GM12878 (cell line): Measurements from ENCODE around the gene PNPLA5. TPM values are rescaled to one million over a fixed set of nuclear protein-coding genes. Genes with fewer than 3 reads are reported as not detected.

Experiments used
- ATAC-seq: fragments of 200-7000 bp; cut with Tn5 transposase; 3 replicates; pipeline ENCODE4 v1.9.1; 2020; ENCODE audit warnings: mild to moderate bottlenecking, moderate library complexity
- BruUV-seq: library from RNA; stranded (reverse); fragments of 400-500 nt; replicated peaks from 2 replicates; lab custom pipeline; 2021; lab: Mats Ljungman, UMichigan
- CTCF ChIA-PET: fragments of 300-600 bp; sonication (Branson Sonifier 250); formaldehyde crosslinking; extraction: SDS; loops from one replicate; lab custom pipeline; 2021; ENCODE audit warnings: inconsistent platforms; lab: Yijun Ruan, JAX
- POLR2A ChIA-PET: fragments of 350-600 bp; formaldehyde crosslinking; extraction: SDS; loops from one replicate; lab custom pipeline; 2021; ENCODE audit warnings: inconsistent platforms; lab: Charles Lee
- RAD21 ChIA-PET: fragments of 300-600 bp; sonication (Branson Sonifier 250); formaldehyde crosslinking; loops from one replicate; lab custom pipeline; 2023; ENCODE audit warnings: antibody characterized with exemption; ENCODE audit not compliant: unreplicated experiment; lab: Charles Lee
- SMC1A ChIA-PET: fragments of 300-600 bp; sonication (Branson Sonifier 250); formaldehyde crosslinking; loops from one replicate; lab custom pipeline; 2023; ENCODE audit not compliant: unreplicated experiment, uncharacterized antibody; lab: Charles Lee
- DNase-seq: peaks from one replicate; pipeline ENCODE4 v3.0.0-alpha.2; 2011; ENCODE audit warnings: low read depth, low spot score
- FAIRE-seq: peaks from 3 replicates; lab custom pipeline; 2011; peaks lifted over from hg19 to GRCh38; lab: Jason Lieb, UNC
- H2AFZ ChIP-seq: 2 replicates; pipeline ENCODE4 v1.6.0; 2011; ENCODE audit warnings: low read depth, low read length, control low read depth; ENCODE audit not compliant: control insufficient read depth
- H3K27ac ChIP-seq: 2 replicates; pipeline ENCODE4 v1.5.1; 2011; ENCODE audit warnings: control low read depth; ENCODE audit not compliant: control insufficient read depth, insufficient read depth
- H3K27me3 ChIP-seq, 2 experiments: replicated peaks in 1 of 2; 2 replicates each; pipeline versions ENCODE4 v1.6.0 to v1.6.1; 2011; ENCODE audit warnings: low read length in 1 of 2; ENCODE audit not compliant: control insufficient read depth in 2 of 2, insufficient read depth in 2 of 2
- H3K36me3 ChIP-seq, 2 experiments: 2 replicates each; pipeline ENCODE4 v1.5.1; 2011; ENCODE audit warnings: low read length in 1 of 2; ENCODE audit not compliant: control insufficient read depth in 2 of 2, insufficient read depth in 2 of 2
- H3K4me1 ChIP-seq: 2 replicates; pipeline ENCODE4 v1.6.1; 2011; ENCODE audit warnings: mild to moderate bottlenecking, low read length, moderate library complexity, mixed read lengths; ENCODE audit not compliant: control insufficient read depth, insufficient read depth
- H3K4me2 ChIP-seq: 2 replicates; pipeline ENCODE4 v1.6.0; 2011; ENCODE audit warnings: control low read depth; ENCODE audit not compliant: control insufficient read depth, insufficient read depth
- H3K4me3 ChIP-seq: fragments of 200-600 bp; sonication (generic); 2 replicates; pipeline ENCODE4 v1.5.1; 2016
- H3K79me2 ChIP-seq: 2 replicates; pipeline ENCODE4 v1.6.0; 2011; ENCODE audit warnings: low read length; ENCODE audit not compliant: control insufficient read depth, insufficient read depth
- H3K9ac ChIP-seq: 2 replicates; pipeline ENCODE4 v1.8.0; 2011; ENCODE audit warnings: low read length, control low read depth, mixed read lengths; ENCODE audit not compliant: control insufficient read depth, insufficient read depth
- H3K9me3 ChIP-seq: replicated peaks from 3 replicates; pipeline ENCODE4 v1.5.1; 2011; ENCODE audit warnings: mild to moderate bottlenecking, low read length; ENCODE audit not compliant: control insufficient read depth, insufficient read depth
- H4K20me1 ChIP-seq: 2 replicates; pipeline ENCODE4 v1.6.0; 2011; ENCODE audit not compliant: control insufficient read depth, insufficient read depth
- FOS ChIP-seq: IDR thresholded peaks from 3 replicates; pipeline ENCODE4 v1.6.1; 2011; ENCODE audit warnings: borderline replicate concordance; ENCODE audit not compliant: insufficient read length; ENCODE audit errors: extremely low read depth
- HDGF ChIP-seq: fragments of 450-650 bp; IDR thresholded peaks from 2 replicates; pipeline ENCODE4 v1.6.1; 2016; ENCODE audit warnings: antibody characterized with exemption
- JUND ChIP-seq: IDR thresholded peaks from 2 replicates; pipeline ENCODE4 v1.6.1; 2012; ENCODE audit warnings: low read depth, mild to moderate bottlenecking, low read length, improper control_type of control experiment, moderate library complexity
- NBN ChIP-seq: fragments of 450-650 bp; IDR thresholded peaks from 2 replicates; pipeline ENCODE4 v1.6.1; 2016
- NFYB ChIP-seq: IDR thresholded peaks from 2 replicates; pipeline ENCODE4 v1.6.1; 2011; ENCODE audit warnings: low read depth, mild to moderate bottlenecking, low read length, improper control_type of control experiment, moderate library complexity; ENCODE audit not compliant: insufficient read depth
- NRF1 ChIP-seq: conservative IDR thresholded peaks from 2 replicates; pipeline ENCODE4 v1.6.1; 2011; ENCODE audit warnings: mild to moderate bottlenecking, low read depth, low read length, improper control_type of control experiment
- SRF ChIP-seq, 2 experiments: IDR thresholded peaks; 2 replicates each; pipeline ENCODE4 v1.6.1; 2011; ENCODE audit warnings: low read depth in 2 of 2, low read length in 2 of 2, mild to moderate bottlenecking in 1 of 2, moderate library complexity in 1 of 2
- ZNF622 ChIP-seq: fragments of 450-650 bp; IDR thresholded peaks from 2 replicates; pipeline ENCODE4 v1.6.1; 2017; ENCODE audit warnings: mild to moderate bottlenecking, inconsistent platforms
- WGBS: methylation state at CpG from one replicate; pipeline ENCODE4 v1.1.6; 2016; ENCODE audit warnings: low lambda C conversion rate; ENCODE audit not compliant: insufficient replicate concordance, insufficient coverage; ENCODE audit errors: missing lambda C conversion rate; 5-methylcytosine and 5-hydroxymethylcytosine counted together
- in situ Hi-C: fragments of 300-500 bp; cut with MboI; formaldehyde crosslinking; loops from 9 replicates; pipeline ENCODE4 v1.14.3; 2018; ENCODE audit warnings: mixed read lengths
- intact Hi-C: fragments of 100-400 bp; cut with micrococcal nuclease; formaldehyde crosslinking; loops from one replicate; pipeline ENCODE4 v1.14.2; 2022; ENCODE audit not compliant: unreplicated experiment
- polyA plus RNA-seq, 11 experiments: library from polyadenylated mRNA; depleted of rRNA in 4 of 11; unstranded in 6 of 11; stranded (reverse) in 5 of 11; fragments of >200 nt; fragmentation: Nextera tagmentation in 4 of 11; fragmentation: Illumina TruSeq in 1 of 11; extraction: Ambion mirVana in 4 of 11; extraction: Trizol in 1 of 11; gene quantifications; 1 replicate in 1 of 11; 2 replicates in 10 of 11; pipeline versions ENCODE4 v1.2.1 to v1.2.3, GENCODE V29; 2011 to 2016; ENCODE audit warnings: inconsistent platforms in 2 of 11, missing spikeins in 2 of 11, low read depth in 1 of 11
- total RNA-seq, 4 experiments: library from RNA; depleted of rRNA in 3 of 4; stranded (reverse); fragments of >200 nt in 3 of 4; fragmentation: Illumina TruSeq in 1 of 4; extraction: Trizol in 1 of 4; gene quantifications; 2 replicates each; pipeline versions ENCODE4 v1.2.1 to v1.2.3, GENCODE V29; 2013 to 2021
- TF ChIP-seq, protein P1 (sequence below): fragments of 450-650 bp; IDR thresholded peaks from 2 replicates; pipeline ENCODE4 v1.6.1; 2017; ENCODE audit warnings: mild to moderate bottlenecking, low read depth, inconsistent platforms; ENCODE audit not compliant: poor library complexity, severe bottlenecking
- TF ChIP-seq, protein P2 (sequence below): fragments of 450-650 bp; IDR thresholded peaks from 2 replicates; pipeline ENCODE4 v1.6.1; 2014; ENCODE audit warnings: mild to moderate bottlenecking

Gene PNPLA5
- total and polyA plus RNA-seq, 10 of the 15 experiments (the other 5 are each of a cell fraction or from before 2014, with no cell fraction given), result not detected

DNA sequence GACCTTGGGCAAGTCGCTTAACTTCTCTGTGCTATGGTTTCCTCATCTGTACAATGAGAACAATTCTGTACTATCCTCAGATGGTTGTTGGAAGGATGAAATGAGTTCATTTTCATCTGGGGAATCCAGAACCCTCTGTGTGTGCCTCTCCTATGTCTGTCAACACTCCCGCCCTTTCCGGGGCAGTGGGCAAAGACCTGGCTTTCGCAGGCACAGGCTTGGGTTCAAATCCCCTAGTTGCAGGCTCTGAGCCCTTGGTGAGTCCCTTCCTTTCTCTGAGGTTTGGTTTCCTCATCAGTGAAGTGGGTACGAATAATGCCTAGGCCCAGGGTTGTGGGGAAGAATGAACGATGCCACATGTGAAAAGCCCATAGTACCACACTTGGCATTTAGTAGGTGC lies 6.0 kb downstream of the PNPLA5 start (continued):
- TF ChIP-seq JUND, result no peak
- TF ChIP-seq NFYB, result no peak
- TF ChIP-seq SRF (IDR thresholded peaks at IDR 0.05; ENCODE audit: low read depth in 2 of 2, low read length in 2 of 2), result no peak
- TF ChIP-seq, protein P1, sequence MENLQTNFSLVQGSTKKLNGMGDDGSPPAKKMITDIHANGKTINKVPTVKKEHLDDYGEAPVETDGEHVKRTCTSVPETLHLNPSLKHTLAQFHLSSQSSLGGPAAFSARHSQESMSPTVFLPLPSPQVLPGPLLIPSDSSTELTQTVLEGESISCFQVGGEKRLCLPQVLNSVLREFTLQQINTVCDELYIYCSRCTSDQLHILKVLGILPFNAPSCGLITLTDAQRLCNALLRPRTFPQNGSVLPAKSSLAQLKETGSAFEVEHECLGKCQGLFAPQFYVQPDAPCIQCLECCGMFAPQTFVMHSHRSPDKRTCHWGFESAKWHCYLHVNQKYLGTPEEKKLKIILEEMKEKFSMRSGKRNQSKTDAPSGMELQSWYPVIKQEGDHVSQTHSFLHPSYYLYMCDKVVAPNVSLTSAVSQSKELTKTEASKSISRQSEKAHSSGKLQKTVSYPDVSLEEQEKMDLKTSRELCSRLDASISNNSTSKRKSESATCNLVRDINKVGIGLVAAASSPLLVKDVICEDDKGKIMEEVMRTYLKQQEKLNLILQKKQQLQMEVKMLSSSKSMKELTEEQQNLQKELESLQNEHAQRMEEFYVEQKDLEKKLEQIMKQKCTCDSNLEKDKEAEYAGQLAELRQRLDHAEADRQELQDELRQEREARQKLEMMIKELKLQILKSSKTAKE, result no peak
- TF ChIP-seq NBN, result no peak

DNA sequence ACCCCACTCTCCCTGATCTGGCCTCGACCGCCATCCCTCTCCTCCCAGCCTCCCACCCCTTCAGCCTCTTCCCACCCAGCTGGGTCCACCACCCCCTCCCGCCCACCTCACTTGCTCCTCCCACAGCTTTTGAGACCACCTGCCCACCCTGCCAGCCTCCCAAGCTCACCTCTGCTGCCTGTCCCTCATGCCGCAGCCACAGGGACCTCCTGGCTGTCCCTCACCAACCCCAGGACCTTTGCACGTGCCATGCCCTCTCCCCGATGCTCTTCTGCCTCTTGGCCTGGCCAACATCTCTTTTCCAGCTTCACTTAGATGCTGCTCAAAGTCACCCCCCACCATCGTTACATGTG lies 6.5 kb downstream of the PNPLA5 start:
- ChIA-PET CTCF (interaction anchor here (0.9 to 1.6 kb wide), 14 partner anchors 9 to 612 kb away, joined by 3 to 7 read pairs (median 4); no protein-coding TSS in a partner anchor), SMC1A (interaction anchor here (0.7 kb wide), 1 partner anchor 157 kb away, joined by 3 read pairs; no protein-coding TSS in a partner anchor), RAD21 (interaction anchor here (1.1 to 1.3 kb wide), 2 partner anchors 137 to 201 kb away, joined by 3 to 4 read pairs; no protein-coding TSS in a partner anchor), POLR2A (no interaction called here)
- in situ Hi-C loops (no loop called here), intact Hi-C loops (loop anchor here (2.0 to 10.0 kb wide), 2 partner anchors 140 to 496 kb away; no protein-coding TSS in a partner anchor)
- H3K27ac ChIP-seq, result no peak overlapping the region
- no peaks in the 10 kb centered on the region; the same call in 1 of the 2 replicates for H4K20me1 ChIP-seq
- H3K9me3 ChIP-seq, result no peaks in the 10 kb centered on the region
- TF ChIP-seq FOS (no peak), ZNF622 (no peak), HDGF (no peak), NRF1 (no peak)
- TF ChIP-seq, protein P2, sequence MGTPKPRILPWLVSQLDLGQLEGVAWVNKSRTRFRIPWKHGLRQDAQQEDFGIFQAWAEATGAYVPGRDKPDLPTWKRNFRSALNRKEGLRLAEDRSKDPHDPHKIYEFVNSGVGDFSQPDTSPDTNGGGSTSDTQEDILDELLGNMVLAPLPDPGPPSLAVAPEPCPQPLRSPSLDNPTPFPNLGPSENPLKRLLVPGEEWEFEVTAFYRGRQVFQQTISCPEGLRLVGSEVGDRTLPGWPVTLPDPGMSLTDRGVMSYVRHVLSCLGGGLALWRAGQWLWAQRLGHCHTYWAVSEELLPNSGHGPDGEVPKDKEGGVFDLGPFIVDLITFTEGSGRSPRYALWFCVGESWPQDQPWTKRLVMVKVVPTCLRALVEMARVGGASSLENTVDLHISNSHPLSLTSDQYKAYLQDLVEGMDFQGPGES, result no peak
- H3K36me3 ChIP-seq, result no peaks in the 10 kb centered on the region
- no peaks in the 10 kb centered on the region for H3K79me2 ChIP-seq
- H2AFZ ChIP-seq, result no peak overlapping the region
- no peak for DNase-seq
- H3K4me2 ChIP-seq, result no peak overlapping the region
- 70% methylated on average over 4 of the region's 7 CpGs for WGBS
- H3K9ac ChIP-seq, result no peak overlapping the region
- FAIRE-seq, result no peak
- H3K4me1 ChIP-seq, result peaks cover 9% of the 10 kb centered on the region
- H3K27me3 ChIP-seq, result peaks cover 4 to 5% of the 10 kb centered on the region in 2 experiments
- no peak for ATAC-seq
- H3K4me3 ChIP-seq, result no peak overlapping the region
- no TSS peak for BruUV-seq
